Muscle of arm (tissue), 12 donors: ENCODE results near the gene RSRP1. TPM values are rescaled to one million over a fixed set of nuclear protein-coding genes. Genes with fewer than 3 reads are reported as not detected.
"Not testable (repeated sequence)": the region's sequence is repeated elsewhere in the genome, so short reads cannot be mapped to it uniquely, and the experiment has no call there.

Source experiments
- DNase-seq: peaks from one replicate; pipeline ENCODE4 v3.0.0-alpha.2; 2013
- polyA plus RNA-seq, 12 donors: library from polyadenylated mRNA; unstranded; fragments of 120-200 nt; gene quantifications; one replicate each; pipeline ENCODE4 v1.2.1, GENCODE V29; 2013; ENCODE audit not compliant: insufficient read length in 12 of 12

RSRP1 gene
- polyA plus RNA-seq, 12 donors, result 40.4 to 140 (median 74.6) TPM; not detected in 1

DNA sequence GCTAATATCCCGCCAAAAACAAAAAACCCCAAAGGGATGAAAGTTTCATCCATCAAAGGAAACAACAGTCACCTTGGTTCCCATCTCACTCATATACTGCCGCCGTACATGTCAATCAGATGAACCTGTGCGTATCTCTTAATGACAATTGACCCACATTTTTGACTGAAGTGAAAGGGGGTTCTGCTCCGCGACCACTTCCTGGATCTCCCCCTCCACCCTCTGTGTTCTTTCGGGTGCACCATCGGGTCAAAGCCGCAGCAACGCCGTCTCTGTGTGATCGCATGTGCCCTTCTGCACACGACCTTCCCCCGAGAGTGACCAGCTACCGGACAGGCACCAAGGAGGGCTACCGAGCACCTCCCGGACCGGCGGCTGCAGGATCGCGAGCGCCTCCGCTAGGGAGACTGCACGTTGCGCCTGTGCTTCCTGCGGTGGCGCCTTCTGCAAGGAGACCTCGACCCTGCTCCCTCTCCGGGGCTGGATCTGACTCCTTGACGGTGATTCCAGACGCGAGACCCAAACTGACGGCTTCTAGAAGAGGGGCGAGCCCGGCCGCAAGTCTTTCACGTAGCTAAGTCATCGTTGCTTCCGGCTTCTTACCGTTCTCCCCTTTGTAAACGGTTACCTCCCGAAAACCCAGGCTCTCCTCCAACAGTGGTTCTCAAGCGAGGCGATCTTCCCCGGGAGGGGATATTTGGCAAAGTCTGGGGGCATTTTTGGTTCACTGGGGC is 19.5 kb upstream of the RSRP1 start:
- not testable (repeated sequence) for DNase-seq

DNA sequence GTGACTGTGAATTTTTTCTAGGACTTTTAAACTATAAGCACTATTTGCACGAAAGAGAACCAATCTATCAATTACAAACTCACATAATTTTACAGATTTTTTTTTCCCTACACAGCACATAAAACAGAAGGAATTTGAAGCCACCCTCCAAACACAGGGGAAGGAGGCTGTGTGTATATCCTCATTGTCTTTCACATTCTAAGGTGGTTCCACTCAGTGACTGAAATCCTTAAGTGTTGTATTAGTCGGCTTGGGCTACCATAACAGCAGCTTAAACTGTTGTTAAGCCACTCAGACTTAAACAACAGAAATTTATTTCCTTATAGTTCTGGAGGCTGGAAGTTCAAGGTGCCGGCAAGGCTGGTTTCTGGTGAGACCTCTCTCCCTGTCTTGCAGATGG is 13.1 kb upstream of the RSRP1 start:
- not testable (repeated sequence) for DNase-seq

DNA sequence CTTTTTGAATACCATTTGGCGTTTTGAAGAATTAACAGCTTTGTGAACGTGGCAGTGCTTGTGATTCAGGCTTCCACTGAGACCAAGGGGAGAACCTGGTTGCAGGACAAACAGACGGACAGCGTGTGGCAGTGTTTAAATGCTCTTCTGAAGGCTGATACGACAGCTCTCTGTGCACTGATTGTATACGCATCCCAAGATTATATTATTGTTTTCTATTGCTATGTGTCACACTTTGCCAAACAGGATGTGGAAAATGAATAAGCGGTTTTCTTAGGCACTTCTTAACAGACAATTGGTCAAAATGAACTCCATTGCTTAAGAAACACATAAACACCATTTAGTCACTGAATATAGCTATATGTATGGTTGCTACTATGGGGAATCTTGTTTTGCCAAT is 12.6 kb upstream of the RSRP1 start:
- not testable (repeated sequence) for DNase-seq

DNA sequence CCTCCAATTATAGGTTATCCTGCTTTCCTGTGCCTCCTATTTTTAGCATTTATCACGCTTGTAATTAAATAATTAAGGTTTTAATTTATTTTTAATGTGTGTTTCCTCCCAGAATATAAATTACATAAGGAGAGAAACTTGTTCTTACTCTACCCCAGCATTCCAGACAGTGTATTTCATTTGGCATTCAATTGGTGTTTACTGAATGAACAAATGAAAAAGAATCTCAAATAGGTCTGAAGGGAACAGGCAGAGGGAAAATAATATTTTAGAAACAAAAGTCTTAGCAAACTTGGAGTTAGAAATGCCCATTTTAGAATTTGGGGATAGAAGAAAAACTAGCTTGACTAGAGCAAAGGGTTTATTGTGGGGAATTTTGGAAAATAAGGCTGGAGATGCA is 9.9 kb upstream of the RSRP1 start:
- DNase-seq, result no peak

DNA sequence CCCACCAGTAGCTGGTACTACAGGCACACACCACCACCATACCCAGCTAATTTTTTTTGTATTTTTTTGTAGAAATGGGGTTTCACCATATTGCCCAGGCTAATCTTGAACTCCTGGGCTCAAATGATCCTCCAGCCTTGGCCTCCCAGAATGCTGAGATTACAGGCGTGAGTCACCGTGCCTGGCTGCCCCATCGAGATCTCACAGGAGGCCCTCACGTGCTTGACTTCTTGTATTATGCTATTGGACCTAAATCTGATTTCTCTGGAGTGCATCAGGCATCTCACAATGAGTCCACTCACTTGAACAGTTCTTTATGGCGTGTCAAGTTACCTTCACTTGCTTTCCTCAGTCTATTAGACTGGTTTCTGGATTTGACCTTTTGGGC is 9.3 kb upstream of the RSRP1 start:
- no peak for DNase-seq

DNA sequence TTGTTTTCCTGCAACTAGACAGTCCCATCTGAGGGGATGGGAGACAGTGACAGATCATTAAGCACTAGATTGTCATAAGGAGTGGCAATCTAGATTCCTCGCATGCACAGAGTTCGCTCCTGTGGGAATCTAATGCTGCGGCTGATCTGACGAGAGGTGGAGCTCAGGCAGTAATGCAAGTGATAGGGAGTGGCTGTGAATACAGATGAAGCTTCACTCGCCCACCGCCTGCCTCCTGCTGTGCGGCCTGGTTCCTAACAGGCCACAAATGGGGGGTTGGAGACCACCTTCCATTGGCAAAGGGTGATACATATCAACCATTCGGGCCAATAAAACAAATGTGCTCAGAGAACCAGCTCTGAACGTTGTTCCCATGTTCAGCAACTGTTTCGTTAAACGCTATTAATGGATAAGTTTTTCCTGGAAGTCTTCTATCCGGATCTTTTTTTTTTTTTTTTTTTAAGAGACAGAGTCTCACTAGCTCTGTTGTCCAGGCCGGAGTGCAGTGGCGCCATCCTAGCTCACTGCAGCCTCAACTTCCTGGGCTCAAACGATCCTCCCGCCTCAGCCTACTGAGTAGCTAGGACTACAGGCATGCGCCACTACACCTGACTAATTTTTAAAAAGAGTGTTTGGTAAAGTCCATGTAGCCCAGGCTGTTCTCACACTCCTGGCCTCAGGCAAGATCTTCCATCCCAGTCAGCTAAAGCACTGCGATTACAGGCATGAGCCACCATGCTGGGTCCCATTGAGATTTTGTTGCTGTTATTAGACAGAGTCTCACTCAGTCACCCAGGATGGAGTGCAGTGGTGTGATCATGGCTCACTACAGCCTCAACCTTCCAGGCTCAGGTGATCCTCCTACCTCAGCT is 8.7 kb upstream of the RSRP1 start:
- no peak for DNase-seq

DNA sequence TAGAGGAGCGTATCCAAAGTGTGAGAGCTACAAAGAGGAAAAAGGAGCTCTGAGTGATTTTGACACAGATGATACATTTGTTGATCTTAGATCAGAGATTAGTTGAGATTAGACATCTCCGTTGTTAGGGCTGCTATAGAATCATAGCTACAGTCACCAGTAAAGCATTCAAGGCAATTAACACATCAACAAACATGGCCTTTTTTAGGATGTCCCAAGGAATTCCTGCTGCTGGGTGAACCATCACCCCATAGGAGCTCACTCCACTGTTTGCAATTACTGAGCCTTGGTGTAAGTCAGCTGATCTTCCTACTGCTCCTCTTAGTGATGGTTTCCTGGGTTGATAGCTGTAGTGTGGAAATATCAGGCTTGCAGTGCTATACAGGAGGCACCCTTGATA is 6.7 kb upstream of the RSRP1 start:
- no peak for DNase-seq

DNA sequence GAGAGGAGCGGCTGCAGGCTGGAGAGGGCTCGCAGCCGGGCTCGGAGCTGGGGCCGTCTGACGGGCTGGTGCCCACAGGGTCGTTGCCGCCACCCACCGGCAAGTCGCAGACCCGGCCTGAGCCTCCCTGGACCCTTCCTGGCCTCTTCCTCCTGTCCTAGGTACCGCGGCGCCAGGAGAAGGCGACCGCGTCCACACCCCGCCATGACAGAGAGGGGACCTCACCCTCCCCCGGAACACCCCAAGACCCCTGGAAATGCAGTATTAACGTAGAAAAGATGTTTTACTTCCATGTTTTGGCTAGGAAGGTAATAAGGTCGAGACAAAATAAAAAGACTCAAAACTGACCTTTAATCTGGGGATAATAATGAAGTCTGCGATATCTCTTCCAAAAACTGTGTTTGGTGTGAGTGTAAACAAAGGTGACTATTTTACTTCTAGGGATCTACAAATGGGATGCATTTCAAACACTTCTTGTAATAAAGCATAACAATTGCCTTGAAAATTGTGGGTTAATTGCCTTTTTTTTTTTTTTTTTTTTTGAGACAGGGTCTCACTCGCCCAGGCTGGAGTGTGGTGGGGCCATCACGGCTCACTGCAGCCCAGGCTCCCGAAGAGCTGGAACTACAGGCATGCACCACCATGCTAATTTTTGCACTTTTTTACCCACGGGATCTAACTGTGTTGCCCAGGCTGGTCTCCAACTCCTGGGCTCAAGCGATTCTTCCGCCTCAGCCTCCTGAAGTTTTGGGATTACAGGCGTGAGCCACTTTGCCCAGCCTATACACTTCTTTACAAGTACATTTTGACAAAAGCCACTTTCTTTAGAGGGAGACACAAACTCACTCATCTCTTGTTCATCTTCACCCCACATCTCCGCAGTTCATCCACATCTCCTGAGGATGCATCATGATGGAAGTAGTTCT is 838 bp upstream of the RSRP1 start:
- no peak for DNase-seq

DNA sequence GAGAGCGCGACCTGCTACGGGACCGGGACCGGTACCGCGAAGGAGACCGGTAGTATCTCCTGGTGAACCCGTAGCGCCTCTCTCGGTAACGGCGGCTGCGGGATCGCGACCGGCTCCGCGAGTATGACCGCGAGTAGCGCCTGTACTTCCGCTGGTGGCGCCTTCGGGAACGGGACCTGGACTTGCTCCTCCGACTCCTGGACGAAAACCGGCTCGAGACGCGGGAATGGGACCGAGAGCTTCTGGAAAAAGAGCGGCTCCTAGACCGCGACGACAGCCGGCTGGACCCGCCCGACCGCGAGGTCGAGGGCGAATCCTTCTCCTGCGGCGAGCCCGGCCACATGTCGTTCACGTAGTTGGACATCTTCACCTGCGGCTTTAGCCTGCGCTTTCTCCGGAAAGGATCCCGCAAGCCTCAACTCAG is 642 bp downstream of the RSRP1 start:
- no peak for DNase-seq

DNA sequence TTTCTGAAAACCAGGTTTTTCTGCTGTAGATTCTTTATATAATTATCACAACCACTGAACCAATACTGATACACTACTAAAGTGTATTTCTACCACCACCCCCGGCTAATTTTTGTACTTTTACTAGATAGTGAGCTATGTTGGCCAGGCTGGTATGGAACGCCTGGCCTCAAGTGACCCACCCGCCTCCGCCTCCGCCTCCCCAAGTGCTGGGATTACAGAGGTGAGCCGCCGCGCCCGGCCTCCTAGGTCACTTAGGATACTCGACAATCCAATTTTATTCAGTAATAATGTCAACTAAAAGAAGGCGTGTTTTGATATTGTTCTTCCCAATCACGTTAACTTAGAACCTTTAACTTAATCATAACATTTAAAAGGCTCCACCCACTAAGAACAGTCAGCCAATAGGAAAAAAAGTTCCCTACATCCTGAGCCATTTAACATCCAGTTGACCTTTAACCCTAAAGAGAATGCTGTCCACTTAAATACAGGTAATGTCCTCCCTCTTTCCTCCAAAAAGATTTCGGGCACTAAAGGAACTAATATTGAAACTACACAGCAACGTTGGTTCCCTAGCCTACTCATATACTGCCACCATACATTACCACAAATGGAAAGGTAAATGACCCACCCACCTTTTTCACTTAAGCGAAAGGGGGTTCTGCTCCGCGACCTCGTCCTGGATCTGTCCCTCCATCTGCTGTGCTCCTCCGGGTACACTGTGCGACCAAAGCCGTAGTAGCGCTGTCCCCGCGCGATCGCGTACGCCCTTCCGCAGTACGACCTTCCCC is 1.2 kb downstream of the RSRP1 start:
- DNase-seq, result no peak

DNA sequence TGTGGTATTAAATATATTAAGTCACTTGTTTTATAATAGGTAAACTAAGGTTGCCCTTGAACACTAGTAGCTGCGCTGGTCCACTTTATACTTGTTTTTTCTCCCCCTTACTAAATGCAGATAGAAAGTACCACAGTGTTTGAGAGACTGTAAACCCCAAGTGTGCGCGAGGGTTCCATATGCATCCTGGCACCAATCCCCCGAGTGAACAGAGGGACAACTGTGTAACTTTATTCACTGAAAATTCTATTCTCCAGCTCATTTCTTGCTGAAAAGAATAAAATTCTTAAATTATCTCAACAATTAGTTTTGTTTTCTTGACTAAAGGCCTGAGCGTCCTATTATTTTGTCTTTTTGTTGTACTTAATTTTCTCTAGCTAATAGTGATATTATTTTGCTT is 1.9 kb downstream of the RSRP1 start:
- DNase-seq, result no peak

DNA sequence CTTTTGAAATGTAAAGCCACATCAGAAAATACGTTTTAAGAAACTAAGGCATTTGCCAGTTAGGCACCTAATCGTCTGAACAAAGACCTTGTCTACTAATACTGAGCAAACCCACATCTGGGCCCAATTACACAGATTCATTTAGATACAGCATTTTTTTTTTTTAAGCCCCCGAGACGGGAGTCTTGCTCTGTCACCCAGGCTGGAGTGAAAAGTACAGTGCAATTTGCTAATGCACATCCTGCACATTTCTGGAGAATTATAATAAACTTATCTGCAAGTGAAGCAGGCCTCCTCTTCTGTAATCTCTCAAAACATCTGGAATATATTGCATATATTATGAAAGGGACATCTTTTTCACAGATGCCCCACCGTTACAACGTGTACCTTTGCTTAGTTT is 3.3 kb downstream of the RSRP1 start:
- DNase-seq, result no peak

DNA sequence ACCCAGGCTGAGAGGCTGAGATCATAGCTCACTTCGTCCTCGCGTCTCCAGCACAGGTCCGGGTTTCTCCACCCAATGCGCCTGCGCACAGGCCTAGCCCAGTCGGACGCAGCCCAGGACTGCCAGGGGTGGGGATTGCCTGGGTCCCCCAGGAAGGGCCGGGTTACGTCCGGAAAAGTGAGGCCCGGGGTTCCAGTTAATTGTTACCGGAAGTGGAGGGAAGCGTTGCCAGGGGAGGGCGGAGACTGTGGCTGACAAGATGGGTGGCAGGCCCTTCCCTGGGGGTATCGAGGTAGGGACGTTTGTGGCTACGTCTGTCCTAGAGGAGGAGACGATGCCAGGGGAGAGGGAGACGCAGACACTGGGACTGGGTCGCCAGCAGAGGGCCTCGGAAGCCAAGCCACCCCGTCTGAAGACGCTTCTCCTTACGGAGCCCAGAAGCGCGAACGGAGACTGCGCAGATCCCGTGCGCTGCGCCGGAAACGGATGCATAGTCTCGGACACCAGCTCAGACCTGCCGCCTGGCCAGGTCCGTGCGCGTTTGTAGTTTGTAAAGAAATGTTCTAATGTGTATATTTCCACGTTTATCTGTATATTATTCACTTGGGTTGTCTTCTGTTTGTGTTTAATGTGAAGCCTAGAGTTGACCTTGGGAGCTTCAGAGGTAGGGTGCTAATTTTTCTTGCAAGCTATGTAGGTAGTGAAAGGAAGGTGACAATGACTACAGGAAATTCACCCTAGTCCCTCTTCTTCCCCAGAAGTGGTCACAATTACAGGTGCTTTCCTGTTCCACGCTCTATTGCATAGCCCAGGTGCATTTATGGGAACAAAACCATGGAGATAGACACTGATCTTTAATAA is 7.3 kb downstream of the RSRP1 start:
- peak; percentile 95 for DNase-seq

DNA sequence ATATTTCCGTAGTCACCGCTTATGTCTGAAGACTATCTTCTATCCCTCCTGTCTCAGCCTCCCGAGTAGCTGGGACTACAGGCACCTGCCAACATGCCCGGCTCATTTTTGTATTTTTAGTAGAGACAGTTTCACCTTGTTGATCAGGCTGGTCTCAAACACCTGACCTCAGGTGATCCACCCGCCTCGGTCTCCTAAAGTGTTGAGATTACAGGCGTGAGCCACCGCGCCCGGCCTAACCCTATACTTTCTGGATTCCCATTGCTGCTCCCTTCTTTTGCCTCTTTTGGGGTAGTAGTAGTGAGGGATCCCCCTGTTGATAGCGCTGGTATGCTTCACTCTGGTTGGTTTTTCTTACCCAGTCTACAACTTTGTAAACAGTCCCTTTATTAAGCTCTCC is 9.2 kb downstream of the RSRP1 start:
- DNase-seq, result no peak

DNA sequence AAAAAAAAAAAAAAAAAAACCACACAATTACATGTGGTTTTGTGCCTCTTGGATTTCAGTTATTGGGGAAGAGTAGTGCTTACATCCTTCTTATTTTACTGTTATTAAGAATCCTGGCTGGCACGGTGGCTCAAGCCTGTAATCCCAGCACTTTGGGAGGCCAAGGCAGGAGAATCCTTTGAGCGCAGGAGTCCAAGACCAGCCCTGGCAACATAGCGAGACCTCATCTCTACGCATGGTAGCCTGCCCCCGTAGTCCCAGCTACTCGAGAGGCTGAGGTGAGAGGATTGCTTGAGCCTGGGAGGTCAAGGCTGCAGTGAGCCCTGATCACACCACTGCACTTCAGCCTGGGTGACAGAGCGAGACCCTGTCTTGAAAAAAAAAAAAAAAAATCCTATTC is 11.0 kb downstream of the RSRP1 start:
- DNase-seq, result not testable (repeated sequence)

DNA sequence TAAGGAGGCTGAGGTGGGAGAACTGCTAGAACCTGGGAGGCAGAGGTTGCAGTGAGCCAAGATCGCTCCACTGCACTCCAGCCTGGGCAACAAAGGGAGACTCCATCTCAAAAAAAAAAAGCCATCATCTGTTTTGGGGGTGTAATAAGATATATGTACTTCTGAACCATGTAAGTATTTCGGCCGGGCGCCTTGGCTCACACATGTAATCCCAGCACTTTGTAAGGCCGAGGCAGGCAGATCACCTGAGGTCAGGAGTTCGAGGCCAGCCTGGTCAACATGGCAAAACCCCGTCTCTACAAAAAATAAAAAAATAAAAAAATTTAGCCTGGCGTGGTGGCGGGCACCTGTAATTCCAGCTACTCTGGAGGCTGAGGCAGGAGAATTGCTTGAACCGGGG is 11.8 kb downstream of the RSRP1 start:
- DNase-seq, result not testable (repeated sequence)

DNA sequence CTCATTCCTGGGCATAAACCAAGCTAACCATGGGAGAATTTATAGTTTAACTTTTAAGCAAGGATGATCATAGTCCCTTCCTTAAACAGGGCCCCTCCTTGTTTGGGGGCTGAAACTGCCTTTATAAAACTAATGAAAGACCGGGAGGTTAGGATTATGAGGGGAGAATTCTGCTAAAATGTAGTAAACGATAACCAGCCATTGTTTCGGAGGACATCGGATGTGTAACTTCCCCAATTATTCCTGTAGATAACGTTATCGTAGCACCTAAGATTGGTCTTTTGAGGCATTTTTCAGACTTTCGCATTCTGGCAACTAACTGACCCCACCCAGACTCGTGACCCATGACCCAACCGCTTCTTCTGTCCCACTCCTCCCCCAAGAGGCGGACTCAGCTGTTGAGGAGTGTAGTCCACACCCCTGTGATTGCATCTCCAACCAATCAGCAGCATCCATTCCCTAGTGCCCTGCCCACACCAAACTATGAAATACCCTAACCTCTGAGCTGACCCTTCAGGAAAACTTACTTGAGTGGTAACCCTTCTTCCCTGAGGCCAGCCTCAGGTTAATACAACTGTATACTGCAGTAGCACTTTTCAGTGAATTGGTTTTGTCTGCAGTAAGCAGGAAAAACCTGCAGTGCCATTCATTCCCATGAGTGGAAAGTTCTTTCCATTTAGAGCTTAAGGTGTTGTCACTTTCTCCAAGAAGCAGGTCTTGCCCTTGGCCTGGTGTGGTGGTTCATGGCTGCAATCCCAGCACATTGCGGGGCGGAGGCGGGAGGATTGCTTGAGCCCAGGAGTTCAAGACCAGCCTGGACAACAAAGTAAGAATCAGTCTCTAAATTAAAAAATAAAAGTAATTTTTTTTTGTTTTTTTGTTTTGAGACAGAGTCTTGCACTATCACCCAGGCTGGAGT is 14.1 kb downstream of the RSRP1 start:
- peak; percentile 78 for DNase-seq

DNA sequence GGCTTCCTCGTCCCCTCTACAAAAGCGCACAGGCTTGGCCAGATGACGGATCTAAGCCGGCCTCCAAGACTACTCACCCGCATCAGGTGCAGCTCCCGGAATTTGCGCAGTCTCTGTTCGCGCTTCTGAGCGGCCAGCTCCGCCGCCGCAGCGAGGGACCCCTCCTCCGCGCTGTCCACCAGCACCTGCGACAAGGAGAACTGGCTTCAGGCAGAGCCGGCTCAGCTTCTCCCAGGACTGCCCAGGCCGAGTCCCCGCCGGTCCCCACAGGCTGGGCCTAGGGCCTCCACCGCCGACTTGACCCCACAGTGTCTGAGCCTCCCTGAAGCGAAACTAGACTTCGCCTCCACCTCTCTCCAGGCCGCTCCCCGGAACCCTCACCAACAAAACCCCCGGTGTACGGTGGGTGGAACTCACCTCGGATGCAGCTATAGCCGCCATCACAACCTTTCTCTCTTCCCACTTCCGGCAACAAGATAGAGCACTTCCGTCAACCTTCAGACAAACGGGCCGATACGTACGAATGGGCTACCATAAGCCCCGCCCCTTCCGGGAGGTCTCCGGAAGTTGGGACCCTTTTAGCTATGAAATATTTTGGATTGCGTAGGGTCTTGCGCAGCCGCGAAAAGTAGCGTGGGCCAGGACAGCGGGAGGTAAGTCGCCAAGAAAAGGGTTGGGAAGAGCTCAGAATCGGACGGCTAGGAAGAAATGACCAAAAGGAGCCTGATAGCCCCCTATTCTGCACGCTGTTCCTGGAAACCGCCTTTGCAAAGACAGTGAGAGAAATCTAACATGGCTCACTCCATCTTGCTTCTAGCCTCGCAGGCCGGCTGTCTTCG is 15.0 kb downstream of the RSRP1 start, which contains the start of gene SYF2:
Gene SYF2, minus strand, starts transcription at position 476 of the 839 bp plus-strand sequence. Its CDS starts 35 bp downstream, at position 441.
- peak; percentile 96 for DNase-seq
